Duodenal mucosa (tissue), 2 donors: Measurements from ENCODE around the gene PARN.
"Not testable (repeated sequence)": the region's sequence is repeated elsewhere in the genome, so short reads cannot be mapped to it uniquely, and the experiment has no call there.

Experiments
- H3K27ac ChIP-seq: one replicate; pipeline ENCODE4 v1.7.0; 2013; ENCODE audit warnings: low read depth, low read length
- H3K27me3 ChIP-seq, 2 donors: one replicate each; pipeline ENCODE4 v1.7.0; 2013; ENCODE audit warnings: low read length in 2 of 2, control low read depth in 1 of 2; ENCODE audit not compliant: insufficient read depth in 2 of 2, control insufficient read depth in 1 of 2
- H3K36me3 ChIP-seq, 2 donors: one replicate each; pipeline ENCODE4 v1.7.0; 2013; ENCODE audit warnings: low read length in 2 of 2, control low read depth in 1 of 2; ENCODE audit not compliant: insufficient read depth in 2 of 2, control insufficient read depth in 1 of 2
- H3K4me1 ChIP-seq, 2 donors: one replicate each; pipeline ENCODE4 v1.7.0; 2013; ENCODE audit warnings: low read length in 2 of 2, control low read depth in 1 of 2; ENCODE audit not compliant: insufficient read depth in 2 of 2, control insufficient read depth in 1 of 2
- H3K4me3 ChIP-seq, 2 donors: one replicate each; pipeline ENCODE4 v1.7.0; 2013; ENCODE audit warnings: low read length in 2 of 2, low read depth in 1 of 2
- H3K9ac ChIP-seq, 2 donors: one replicate each; pipeline ENCODE4 v1.7.0; 2013; ENCODE audit warnings: low read length in 2 of 2, low read depth in 1 of 2
- H3K9me3 ChIP-seq, 2 donors: one replicate each; pipeline ENCODE4 v1.7.0; 2013; ENCODE audit warnings: low read length in 2 of 2, control low read depth in 1 of 2; ENCODE audit not compliant: control insufficient read depth in 1 of 2

PARN gene

GRCh38 chr16:14400285-14400977 is 229.6 kb downstream of the PARN start:
- no peaks in the 10 kb centered on the region for H3K27me3 ChIP-seq
- no peaks in the 10 kb centered on the region for H3K9me3 ChIP-seq
- H3K36me3 ChIP-seq: no peaks in the 10 kb centered on the region
- H3K27ac ChIP-seq: no peak overlapping the region
- no peak overlapping the region for H3K9ac ChIP-seq
- no peak overlapping the region for H3K4me3 ChIP-seq
- H3K4me1 ChIP-seq: no peaks in the 10 kb centered on the region

DNA sequence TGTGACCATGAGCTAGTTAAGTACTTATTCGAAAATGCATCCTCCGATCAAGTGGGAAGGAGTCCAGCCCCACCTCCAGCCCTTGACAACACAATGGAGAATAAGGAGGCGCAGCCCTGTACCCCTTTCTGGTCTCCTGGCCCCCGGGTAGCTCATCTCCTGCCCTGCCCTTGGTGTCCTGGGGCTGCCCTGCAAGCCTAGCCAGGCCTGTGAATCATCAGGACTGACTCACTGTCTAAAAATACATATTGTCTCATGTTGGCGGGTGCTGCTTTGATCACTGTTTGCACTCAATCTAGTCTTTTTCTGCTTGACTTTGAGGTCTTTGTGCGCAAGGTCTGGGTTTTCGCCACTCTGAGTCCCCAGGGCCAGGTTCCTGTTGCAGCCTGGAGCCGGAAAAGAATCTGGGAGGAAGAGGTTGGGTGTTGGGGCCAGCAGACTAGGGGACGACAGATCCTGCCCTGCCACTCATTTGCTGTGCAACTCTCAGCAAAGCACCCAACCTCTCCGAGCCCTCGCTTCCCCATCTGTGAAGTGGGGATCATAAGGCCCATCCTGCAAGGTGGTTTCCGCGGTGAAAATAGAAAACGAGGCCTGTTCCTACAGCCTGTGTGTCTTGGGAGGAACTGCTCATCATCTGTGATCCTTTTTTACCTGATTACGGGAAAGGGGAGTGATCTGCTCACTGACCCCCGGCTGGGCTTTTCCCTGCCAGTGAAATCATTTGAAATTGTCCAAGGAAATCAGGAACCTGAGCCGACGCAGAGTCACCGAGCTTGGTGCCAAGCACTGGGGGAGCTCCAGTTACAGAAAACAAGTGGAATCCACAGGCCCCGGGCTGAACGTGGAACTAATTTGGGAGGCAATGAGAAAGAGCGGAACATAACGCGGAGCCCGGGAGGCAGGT is 230.4 kb downstream of the PARN start:
- Histone ChIP-seq H3K27ac (no peak overlapping the region), H3K4me1 (no peaks in the 10 kb centered on the region), H3K36me3 (no peaks in the 10 kb centered on the region), H3K9me3 (no peaks in the 10 kb centered on the region), H3K27me3 (no peaks in the 10 kb centered on the region), H3K9ac (no peak overlapping the region), H3K4me3 (no peak overlapping the region)

DNA sequence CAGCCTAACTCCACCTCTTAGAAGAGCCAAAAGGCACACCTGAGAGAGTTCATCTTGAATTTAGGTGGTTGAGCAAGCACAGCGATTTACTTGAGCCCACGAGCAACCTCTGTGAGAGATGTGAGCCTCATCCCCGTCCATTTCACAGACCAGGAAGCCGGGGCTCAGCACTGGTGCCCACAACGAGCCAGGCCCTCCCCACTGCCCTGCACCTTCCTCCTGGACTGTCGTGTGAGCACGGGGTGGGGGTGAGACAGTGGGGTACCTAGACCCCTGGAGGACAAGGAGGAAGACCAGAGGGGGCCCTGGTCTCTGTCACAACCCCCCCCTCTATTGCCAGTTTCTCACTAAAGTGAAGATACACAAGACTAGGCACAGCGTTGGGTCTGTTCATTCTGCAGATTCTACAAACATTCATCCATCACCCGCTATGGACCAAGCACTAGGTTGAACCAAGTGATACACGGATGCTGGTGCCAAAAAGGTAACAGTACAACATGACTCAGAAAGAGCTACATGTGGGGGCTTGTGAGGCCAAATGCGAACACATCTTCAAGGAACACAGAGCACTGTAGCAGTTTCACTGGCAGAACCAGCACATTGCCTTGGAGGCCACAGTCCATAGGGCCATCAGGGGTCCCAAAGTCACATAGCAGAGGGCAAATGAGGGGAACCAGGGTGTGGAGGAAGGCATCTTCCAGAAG is 231.9 kb downstream of the PARN start:
- no peaks in the 10 kb centered on the region for H3K27me3 ChIP-seq
- H3K27ac ChIP-seq: no peak overlapping the region
- no peaks in the 10 kb centered on the region for H3K4me1 ChIP-seq
- H3K4me3 ChIP-seq: no peak overlapping the region
- no peaks in the 10 kb centered on the region for H3K9me3 ChIP-seq
- no peaks in the 10 kb centered on the region for H3K36me3 ChIP-seq
- no peak overlapping the region for H3K9ac ChIP-seq

DNA sequence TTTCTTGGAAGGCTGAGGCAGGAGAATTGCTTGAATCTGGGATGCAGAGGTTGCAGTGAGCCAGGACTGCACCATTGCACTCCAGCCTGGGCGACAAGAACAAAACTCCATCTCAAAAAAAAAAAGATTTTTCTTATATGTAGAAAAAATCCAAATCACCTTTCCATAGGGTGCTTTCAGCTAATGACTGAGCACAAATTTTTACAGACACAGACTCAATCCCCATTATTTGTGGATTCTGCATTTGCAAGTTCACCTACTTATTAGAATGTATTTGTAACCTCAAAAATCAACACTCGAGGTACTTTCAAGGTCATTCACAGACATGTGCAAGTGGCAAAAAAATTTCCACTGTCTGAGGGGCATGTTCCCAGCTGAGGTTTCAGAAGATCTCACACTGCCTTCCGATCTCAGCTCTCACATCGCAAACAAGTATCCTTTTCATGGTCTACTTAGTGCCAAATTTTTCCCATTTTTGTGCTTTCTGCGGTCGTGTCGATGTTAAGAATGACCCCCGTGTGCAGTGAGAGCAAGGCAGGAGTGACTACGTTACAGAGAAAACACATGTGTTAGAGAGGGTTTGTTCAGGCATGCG is 234.3 kb downstream of the PARN start:
- not testable (repeated sequence) for H3K36me3 ChIP-seq, H3K27me3 ChIP-seq, H3K9me3 ChIP-seq, H3K4me1 ChIP-seq, H3K27ac ChIP-seq, H3K4me3 ChIP-seq, H3K9ac ChIP-seq

DNA sequence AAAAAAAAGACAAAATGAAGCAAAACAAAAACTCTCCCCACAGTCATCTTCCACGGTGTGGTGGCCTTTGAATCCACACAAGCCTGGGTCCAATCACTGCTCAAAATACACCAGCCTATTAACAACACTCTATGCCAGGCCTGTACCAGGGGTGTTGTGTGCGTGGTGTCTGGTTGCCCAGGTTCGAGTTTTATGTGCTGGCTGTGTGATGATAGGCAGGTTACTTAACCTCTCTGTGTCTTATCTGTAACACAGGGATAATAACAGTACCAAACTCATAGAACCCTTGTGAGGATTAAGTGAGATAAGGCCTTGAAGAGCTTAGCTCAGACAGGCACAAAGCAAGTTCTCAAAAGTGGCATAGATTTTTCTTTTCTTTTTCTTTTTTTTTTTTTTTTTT is 235.2 kb downstream of the PARN start:
- no peak overlapping the region for H3K9ac ChIP-seq
- H3K36me3 ChIP-seq: no peaks in the 10 kb centered on the region
- H3K27ac ChIP-seq: no peak overlapping the region
- no peaks in the 10 kb centered on the region for H3K9me3 ChIP-seq
- no peaks in the 10 kb centered on the region for H3K4me1 ChIP-seq
- H3K27me3 ChIP-seq: no peaks in the 10 kb centered on the region
- H3K4me3 ChIP-seq: no peak overlapping the region

DNA sequence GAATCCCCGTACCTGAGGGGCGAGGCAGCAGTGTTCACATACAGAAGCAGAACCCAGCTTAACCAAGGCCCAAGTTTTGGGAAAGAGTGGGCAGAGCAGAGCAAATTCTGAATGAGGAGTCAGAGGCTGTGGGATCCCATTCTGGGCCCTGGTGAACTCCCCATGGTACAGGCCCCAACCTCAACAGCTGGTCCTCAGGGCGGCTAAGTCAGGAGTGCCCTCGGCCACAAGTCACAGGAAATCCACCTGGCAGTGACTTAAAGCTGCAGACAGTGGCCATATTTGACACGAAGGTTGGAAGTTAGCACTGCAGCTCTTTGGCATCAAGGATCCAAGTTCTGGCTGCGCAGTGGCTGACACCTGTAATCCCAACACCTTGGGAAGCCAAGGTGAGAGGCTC is 237.1 kb downstream of the PARN start:
- H3K36me3 ChIP-seq: no peaks in the 10 kb centered on the region
- no peak overlapping the region for H3K9ac ChIP-seq
- no peaks in the 10 kb centered on the region for H3K27me3 ChIP-seq
- H3K4me3 ChIP-seq: no peak overlapping the region
- no peaks in the 10 kb centered on the region for H3K4me1 ChIP-seq
- H3K9me3 ChIP-seq: no peaks in the 10 kb centered on the region
- no peak overlapping the region for H3K27ac ChIP-seq

DNA sequence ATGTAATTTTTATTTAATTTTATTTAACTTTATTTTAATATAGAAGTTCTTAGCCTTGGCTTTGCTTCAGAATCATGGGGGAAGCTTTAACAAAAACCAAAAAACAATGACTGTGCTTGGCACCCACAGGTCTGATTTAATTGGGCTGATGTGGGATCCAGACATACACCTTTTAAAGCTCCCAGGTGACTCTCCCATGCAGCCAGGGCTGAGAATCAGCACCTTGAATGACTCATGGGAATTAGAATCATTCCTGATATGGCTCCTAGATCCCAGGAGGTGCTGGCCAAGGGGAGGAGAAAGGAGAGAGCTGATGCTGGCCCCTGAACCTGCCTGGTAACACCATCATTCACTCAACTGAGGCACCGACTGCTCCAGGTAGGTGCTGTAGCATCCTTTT is 240.7 kb downstream of the PARN start:
- Histone ChIP-seq H3K9ac (no peak overlapping the region), H3K4me3 (no peak overlapping the region), H3K27ac (no peak overlapping the region), H3K4me1 (no peaks in the 10 kb centered on the region), H3K9me3 (no peaks in the 10 kb centered on the region), H3K36me3 (no peaks in the 10 kb centered on the region), H3K27me3 (no peaks in the 10 kb centered on the region)

DNA sequence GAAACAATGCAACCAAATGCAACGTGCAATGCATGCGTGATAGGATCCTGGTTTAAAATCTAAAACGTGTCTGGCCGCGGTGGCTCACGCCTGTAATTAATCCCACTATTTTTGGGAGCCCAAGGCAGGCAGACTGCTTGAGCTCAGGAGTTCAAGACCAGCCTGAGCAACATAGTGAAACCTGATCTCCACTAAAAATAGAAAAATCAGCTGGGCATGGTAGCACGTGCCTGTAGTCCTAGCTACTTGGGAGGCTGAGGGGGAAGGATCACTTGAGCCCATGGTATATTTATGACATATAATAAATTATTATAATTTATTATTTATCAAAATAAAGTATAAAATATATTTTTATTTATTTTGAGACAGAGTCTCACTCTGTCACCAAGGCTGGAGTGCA is 241.8 kb downstream of the PARN start:
- no peak overlapping the region for H3K4me3 ChIP-seq
- H3K36me3 ChIP-seq: no peaks in the 10 kb centered on the region
- no peaks in the 10 kb centered on the region for H3K9me3 ChIP-seq
- H3K4me1 ChIP-seq: no peaks in the 10 kb centered on the region
- H3K27me3 ChIP-seq: no peaks in the 10 kb centered on the region
- H3K27ac ChIP-seq: no peak overlapping the region
- no peak overlapping the region for H3K9ac ChIP-seq

DNA sequence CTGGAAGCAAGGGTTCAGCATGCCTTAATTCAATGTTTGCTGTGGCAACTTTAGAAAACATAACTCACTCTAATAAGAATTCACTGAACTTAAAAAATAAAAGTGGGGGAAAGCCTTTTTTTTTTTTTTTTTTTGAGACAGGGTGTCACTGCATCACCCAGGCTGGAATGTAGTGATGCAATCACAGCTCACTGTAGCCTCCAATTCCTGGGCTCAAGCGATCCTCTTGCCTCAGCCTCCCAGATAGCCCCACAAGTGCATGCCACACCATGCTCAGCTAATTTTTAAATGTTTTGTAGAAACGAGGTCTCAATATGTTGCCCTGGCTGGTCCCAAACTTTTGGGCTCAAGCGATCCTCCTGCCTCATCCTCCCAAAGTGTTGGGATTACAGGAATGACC is 243.9 kb downstream of the PARN start:
- Histone ChIP-seq H3K27me3 (no peaks in the 10 kb centered on the region), H3K4me1 (no peaks in the 10 kb centered on the region), H3K9me3 (no peaks in the 10 kb centered on the region), H3K4me3 (no peak overlapping the region), H3K36me3 (no peaks in the 10 kb centered on the region), H3K27ac (no peak overlapping the region), H3K9ac (no peak overlapping the region)
